Osteocyte (in vitro differentiated cells): ENCODE data around the gene SLC9A8. TPM values are rescaled to one million over a fixed set of nuclear protein-coding genes. Genes with fewer than 3 reads are reported as not detected.
A peak's percentile ranks its signal among the peaks of the same experiment; 100 is the strongest.

Experiments used
- DNase-seq: peaks from one replicate; pipeline ENCODE4 v3.0.0; 2021; ENCODE audit warnings: mixed read lengths; ENCODE audit not compliant: unreplicated experiment; ENCODE audit errors: extremely low spot score
- H3K27ac Mint-ChIP-seq: one replicate; pipeline ENCODE4 v1.8.0; 2021; ENCODE audit warnings: mild to moderate bottlenecking, mixed read lengths; ENCODE audit not compliant: unreplicated experiment
- H3K27me3 Mint-ChIP-seq: one replicate; pipeline ENCODE4 v1.8.0; 2021; ENCODE audit warnings: mixed read lengths; ENCODE audit not compliant: unreplicated experiment
- H3K36me3 Mint-ChIP-seq: one replicate; pipeline ENCODE4 v1.8.0; 2021; ENCODE audit warnings: mixed read lengths; ENCODE audit not compliant: unreplicated experiment
- H3K4me1 Mint-ChIP-seq: one replicate; pipeline ENCODE4 v1.8.0; 2021; ENCODE audit warnings: mixed read lengths; ENCODE audit not compliant: unreplicated experiment
- H3K4me3 Mint-ChIP-seq: one replicate; pipeline ENCODE4 v1.8.0; 2021; ENCODE audit warnings: mild to moderate bottlenecking, moderate library complexity, mixed read lengths; ENCODE audit not compliant: unreplicated experiment
- H3K9me3 Mint-ChIP-seq: one replicate; pipeline ENCODE4 v1.8.0; 2021; ENCODE audit warnings: mixed read lengths; ENCODE audit not compliant: unreplicated experiment
- total RNA-seq: library from RNA; stranded (reverse); gene quantifications from 2 replicates; pipeline ENCODE4 v1.2.1, GENCODE V29; 2021
- TF ChIP-seq, protein P1 (sequence below): fragments of 200-600 bp; sonication (generic); IDR thresholded peaks from 2 replicates; pipeline ENCODE4 v1.5.0; 2021; ENCODE audit warnings: antibody characterized with exemption, mild to moderate bottlenecking, moderate library complexity

The SLC9A8 gene
- total RNA-seq, 1 donor from 2014 or later = 10.9 TPM

DNA sequence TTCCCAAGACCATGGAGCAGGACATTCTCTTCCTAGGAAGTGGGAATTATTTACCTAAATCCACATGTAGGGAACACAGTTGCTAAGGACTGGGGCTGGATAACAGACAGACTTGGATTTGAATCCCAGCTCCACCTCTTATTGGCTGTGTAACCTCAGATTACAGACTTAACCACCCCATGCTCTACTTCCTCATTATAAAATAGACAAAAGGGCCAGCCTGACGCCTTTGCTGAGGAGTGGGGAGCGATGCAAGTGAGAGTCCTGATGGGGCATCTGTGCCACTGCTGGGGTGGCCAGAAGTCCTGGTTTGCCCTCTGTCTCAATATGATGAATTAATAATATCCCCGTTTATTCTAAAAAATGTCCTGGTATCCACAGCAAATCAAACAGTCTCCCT, 55.9 kb downstream of the SLC9A8 start:
- H3K9me3 Mint-ChIP-seq = no peaks in the 10 kb centered on the region
- no peak for DNase-seq
- TF ChIP-seq, protein P1, sequence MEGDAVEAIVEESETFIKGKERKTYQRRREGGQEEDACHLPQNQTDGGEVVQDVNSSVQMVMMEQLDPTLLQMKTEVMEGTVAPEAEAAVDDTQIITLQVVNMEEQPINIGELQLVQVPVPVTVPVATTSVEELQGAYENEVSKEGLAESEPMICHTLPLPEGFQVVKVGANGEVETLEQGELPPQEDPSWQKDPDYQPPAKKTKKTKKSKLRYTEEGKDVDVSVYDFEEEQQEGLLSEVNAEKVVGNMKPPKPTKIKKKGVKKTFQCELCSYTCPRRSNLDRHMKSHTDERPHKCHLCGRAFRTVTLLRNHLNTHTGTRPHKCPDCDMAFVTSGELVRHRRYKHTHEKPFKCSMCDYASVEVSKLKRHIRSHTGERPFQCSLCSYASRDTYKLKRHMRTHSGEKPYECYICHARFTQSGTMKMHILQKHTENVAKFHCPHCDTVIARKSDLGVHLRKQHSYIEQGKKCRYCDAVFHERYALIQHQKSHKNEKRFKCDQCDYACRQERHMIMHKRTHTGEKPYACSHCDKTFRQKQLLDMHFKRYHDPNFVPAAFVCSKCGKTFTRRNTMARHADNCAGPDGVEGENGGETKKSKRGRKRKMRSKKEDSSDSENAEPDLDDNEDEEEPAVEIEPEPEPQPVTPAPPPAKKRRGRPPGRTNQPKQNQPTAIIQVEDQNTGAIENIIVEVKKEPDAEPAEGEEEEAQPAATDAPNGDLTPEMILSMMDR = no peak
- H3K27ac Mint-ChIP-seq = peak overlapping the region; percentile 44
- H3K36me3 Mint-ChIP-seq = peaks cover 13% of the 10 kb centered on the region
- H3K4me1 Mint-ChIP-seq = peaks cover 44% of the 10 kb centered on the region
- H3K4me3 Mint-ChIP-seq = no peak overlapping the region
- no peaks in the 10 kb centered on the region for H3K27me3 Mint-ChIP-seq

DNA sequence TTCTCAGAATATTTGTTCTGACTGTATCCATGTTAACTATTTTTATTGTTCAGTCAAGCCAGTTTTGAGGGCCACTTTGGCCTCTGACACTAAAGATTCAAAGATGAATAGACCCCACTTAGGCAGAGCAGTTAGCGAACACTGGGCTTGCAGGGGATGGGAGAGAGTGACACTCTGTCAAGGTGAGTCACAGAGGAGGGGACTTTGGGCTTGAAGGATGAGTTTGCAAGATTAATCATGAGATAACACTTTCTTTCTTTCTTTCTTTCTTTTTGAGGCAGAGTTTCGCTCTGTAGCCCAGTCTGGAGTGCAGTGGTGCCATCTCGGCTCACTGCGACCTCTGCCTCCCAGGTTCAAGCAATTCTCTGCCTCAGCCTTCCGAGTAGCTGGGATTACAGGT, 56.3 kb downstream of the SLC9A8 start:
- Mint-ChIP-seq H3K27me3 (no peaks in the 10 kb centered on the region), H3K36me3 (peaks cover 13% of the 10 kb centered on the region), H3K9me3 (no peaks in the 10 kb centered on the region), H3K27ac (no peak overlapping the region), H3K4me1 (peaks cover 44% of the 10 kb centered on the region), H3K4me3 (no peak overlapping the region)
- DNase-seq = no peak
- TF ChIP-seq, protein P1 = no peak

DNA sequence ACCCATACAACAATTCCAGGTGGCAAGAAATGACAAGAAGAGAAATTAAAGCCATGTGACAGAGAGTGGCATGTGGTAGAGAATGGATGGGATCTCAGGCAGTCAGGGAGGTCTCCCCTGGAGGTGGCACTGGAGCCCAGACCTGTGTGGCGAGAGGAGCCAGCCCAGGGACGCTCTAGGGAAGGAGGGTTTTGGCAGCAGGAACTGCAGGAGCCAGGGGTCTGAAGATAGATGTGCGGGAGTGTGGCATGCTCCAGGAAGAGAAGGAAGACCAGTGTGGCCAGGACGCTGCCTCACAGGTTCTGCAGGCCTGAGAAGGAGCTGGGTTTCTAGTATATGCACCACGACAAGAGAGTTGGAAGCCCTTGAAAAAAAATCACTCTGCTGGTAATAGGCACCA, 57.6 kb downstream of the SLC9A8 start:
- Mint-ChIP-seq H3K27me3 (no peaks in the 10 kb centered on the region), H3K36me3 (peaks cover 16% of the 10 kb centered on the region), H3K4me1 (peaks cover 44% of the 10 kb centered on the region), H3K9me3 (no peaks in the 10 kb centered on the region), H3K27ac (peak overlapping the region; percentile 71), H3K4me3 (no peak overlapping the region)
- DNase-seq = no peak
- TF ChIP-seq, protein P1 = no peak

DNA sequence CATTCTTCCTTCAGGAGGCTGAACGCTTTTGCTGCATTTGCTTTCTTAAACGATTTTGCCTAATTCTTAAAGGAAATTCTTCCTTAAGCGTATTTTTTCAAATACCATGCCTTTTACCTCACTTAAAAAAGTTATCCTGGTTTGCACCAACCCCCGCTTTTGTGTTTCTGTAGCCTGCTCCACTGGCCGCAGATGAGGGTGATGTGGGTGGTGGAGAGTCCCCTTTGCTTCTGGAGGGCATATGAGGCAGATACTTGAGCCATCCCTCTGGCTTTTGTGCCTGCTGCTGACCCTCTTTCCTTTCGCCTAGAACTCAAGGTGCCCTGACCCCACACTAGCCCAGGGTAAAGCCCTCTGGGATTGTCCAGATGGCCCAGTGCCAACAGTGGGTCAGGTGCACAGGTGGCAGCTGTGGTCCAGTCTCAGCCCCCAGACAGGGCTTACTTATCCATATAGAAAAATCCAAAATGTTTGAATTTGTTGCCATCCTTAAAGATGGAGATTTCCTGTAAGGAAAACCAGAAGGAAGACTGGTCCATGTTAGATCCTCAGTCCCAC, 58.8 kb downstream of the SLC9A8 start:
- DNase-seq = no peak
- no peaks in the 10 kb centered on the region for H3K9me3 Mint-ChIP-seq
- H3K36me3 Mint-ChIP-seq = peaks cover 18% of the 10 kb centered on the region
- no peak overlapping the region for H3K4me3 Mint-ChIP-seq
- no peaks in the 10 kb centered on the region for H3K27me3 Mint-ChIP-seq
- TF ChIP-seq, protein P1 = no peak
- H3K4me1 Mint-ChIP-seq = peaks cover 32% of the 10 kb centered on the region
- H3K27ac Mint-ChIP-seq = no peak overlapping the region

DNA sequence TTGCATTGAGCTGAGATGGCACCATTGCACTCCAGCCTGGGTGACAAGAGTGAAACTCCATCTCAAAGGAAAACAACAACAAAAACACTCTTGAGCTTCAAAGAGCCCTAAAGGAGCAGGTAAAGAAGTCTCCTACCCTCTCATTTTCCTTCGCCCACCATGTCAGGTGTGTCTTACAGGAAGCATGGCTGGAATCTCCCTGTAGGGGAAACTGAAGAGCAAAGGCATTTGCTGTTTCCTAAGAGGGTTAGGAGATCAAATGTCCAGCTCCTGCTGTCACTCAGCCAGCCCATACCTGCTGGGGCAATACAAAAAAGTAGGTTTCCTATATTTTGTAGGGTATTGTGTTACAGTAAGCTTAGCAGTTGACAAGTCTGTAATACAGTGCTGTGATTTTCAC, 59.4 kb downstream of the SLC9A8 start:
- H3K27me3 Mint-ChIP-seq = no peaks in the 10 kb centered on the region
- H3K4me1 Mint-ChIP-seq = peaks cover 26% of the 10 kb centered on the region
- no peak for DNase-seq
- H3K27ac Mint-ChIP-seq = no peak overlapping the region
- TF ChIP-seq, protein P1 = no peak
- peaks cover 19% of the 10 kb centered on the region for H3K36me3 Mint-ChIP-seq
- H3K9me3 Mint-ChIP-seq = no peaks in the 10 kb centered on the region
- H3K4me3 Mint-ChIP-seq = no peak overlapping the region
